HepG2 (cell line): ENCODE results near the gene MICB. TPM values are rescaled to one million over a fixed set of nuclear protein-coding genes. Genes with fewer than 3 reads are reported as not detected.

ENCODE experiments used
- AFF4 ChIP-seq: sonication (generic); formaldehyde crosslinking; IDR thresholded peaks from 2 replicates; pipeline ENCODE4 v1.4.0; 2020; ENCODE audit warnings: missing genetic modification reagents
- ASH2L ChIP-seq: fragments of 300-600, 200-600 bp; sonication (generic); IDR thresholded peaks from 2 replicates; pipeline ENCODE4 v1.7.0; 2017; ENCODE audit warnings: low read depth, mild to moderate bottlenecking, moderate library complexity, mixed read lengths, low read length; ENCODE audit not compliant: insufficient read length
- ATF5 ChIP-seq: sonication (generic); formaldehyde crosslinking; IDR thresholded peaks from 2 replicates; pipeline ENCODE4 v1.4.0; 2020; ENCODE audit warnings: mild to moderate bottlenecking, low read depth, missing genetic modification reagents
- DBP ChIP-seq: sonication (generic); formaldehyde crosslinking; IDR thresholded peaks from 2 replicates; pipeline ENCODE4 v1.4.0; 2020; ENCODE audit warnings: missing genetic modification reagents; ENCODE audit errors: not compliant biosample characterization
- GPN1 ChIP-seq: sonication (generic); formaldehyde crosslinking; IDR thresholded peaks from 2 replicates; pipeline ENCODE4 v1.5.1; 2020; ENCODE audit warnings: missing genetic modification reagents, borderline replicate concordance
- HNRNPK ChIP-seq: fragments of 200-400 bp; formaldehyde crosslinking; IDR thresholded peaks from 2 replicates; pipeline ENCODE4 v1.6.1; 2018; ENCODE audit warnings: low read length, low read depth, moderate library complexity, mild to moderate bottlenecking; ENCODE audit not compliant: poor library complexity, severe bottlenecking
- MED8 ChIP-seq: sonication (generic); formaldehyde crosslinking; IDR thresholded peaks from 2 replicates; pipeline ENCODE4 v1.8.1; 2023; ENCODE audit warnings: mild to moderate bottlenecking, missing genetic modification reagents; ENCODE audit not compliant: insufficient replicate concordance
- POLR2AphosphoS2 ChIP-seq: IDR thresholded peaks from 2 replicates; pipeline ENCODE4 v1.6.1; 2011; ENCODE audit warnings: low read depth, low read length, improper control_type of control experiment
- SP1 ChIP-seq, 2 experiments: fragments of 450-650 bp in 1 of 2; sonication (generic) in 1 of 2; formaldehyde crosslinking in 1 of 2; IDR thresholded peaks; 2 replicates each; pipeline versions ENCODE4 v1.4.0 to v1.6.1; 2016 to 2020; ENCODE audit warnings: missing genetic modification reagents in 1 of 2
- UBTF ChIP-seq: sonication (generic); formaldehyde crosslinking; IDR thresholded peaks from 2 replicates; pipeline ENCODE4 v1.4.0; 2020; ENCODE audit warnings: mild to moderate bottlenecking, missing genetic modification reagents
- ZBTB7B ChIP-seq: sonication (generic); formaldehyde crosslinking; IDR thresholded peaks from 2 replicates; pipeline ENCODE4 v1.4.0; 2020; ENCODE audit warnings: missing genetic modification reagents
- ZNF232 ChIP-seq: sonication (generic); formaldehyde crosslinking; IDR thresholded peaks from 2 replicates; pipeline ENCODE4 v1.4.0; 2020; ENCODE audit warnings: missing genetic modification reagents, borderline replicate concordance
- ZNF24 ChIP-seq: fragments of 450-650 bp; IDR thresholded peaks from 2 replicates; pipeline ENCODE4 v1.6.1; 2017; ENCODE audit warnings: antibody characterized with exemption, mild to moderate bottlenecking
- ZNF329 ChIP-seq: sonication (generic); formaldehyde crosslinking; IDR thresholded peaks from 2 replicates; pipeline ENCODE4 v1.9.0; 2021; ENCODE audit warnings: low read depth, mild to moderate bottlenecking, missing genetic modification reagents
- ZNF337 ChIP-seq: sonication (generic); formaldehyde crosslinking; IDR thresholded peaks from 2 replicates; pipeline ENCODE4 v1.5.1; 2020; ENCODE audit warnings: missing genetic modification reagents, low read depth, mild to moderate bottlenecking, borderline replicate concordance
- ZNF629 ChIP-seq: sonication (generic); formaldehyde crosslinking; conservative IDR thresholded peaks from 2 replicates; pipeline ENCODE4 v1.5.0; 2020; ENCODE audit warnings: missing genetic modification reagents
- ZNF75D ChIP-seq: sonication (generic); formaldehyde crosslinking; IDR thresholded peaks from 2 replicates; pipeline ENCODE4 v1.8.1; 2023; ENCODE audit warnings: missing genetic modification reagents, mild to moderate bottlenecking, borderline replicate concordance
- ZNF781 ChIP-seq: sonication (generic); formaldehyde crosslinking; IDR thresholded peaks from 2 replicates; pipeline ENCODE4 v1.5.1; 2020; ENCODE audit warnings: borderline replicate concordance, mild to moderate bottlenecking, missing genetic modification reagents; ENCODE audit errors: not compliant biosample characterization
- polyA plus RNA-seq, 8 experiments: library from polyadenylated mRNA; depleted of rRNA in 3 of 8; stranded (reverse) in 7 of 8; unstranded in 1 of 8; fragments of >200 nt; fragmentation: Illumina TruSeq in 4 of 8; extraction: Trizol in 4 of 8; gene quantifications; 2 replicates each; pipeline versions ENCODE4 v1.2.1 to v1.2.3, GENCODE V29; 2011 to 2016; ENCODE audit warnings: low read depth in 4 of 8, missing spikeins in 1 of 8, mixed read lengths in 1 of 8; ENCODE audit not compliant: insufficient read depth in 1 of 8
- total RNA-seq, 5 experiments: library from RNA; depleted of rRNA; stranded (reverse); fragments of >200 nt; fragmentation: Illumina TruSeq; extraction: Trizol; gene quantifications; 2 replicates each; pipeline ENCODE4 v1.2.3, GENCODE V29; 2016; ENCODE audit warnings: low read depth in 1 of 5

The MICB gene
- total and polyA plus RNA-seq, 2 of the 13 experiments (the other 11 are each of a cell fraction or from before 2014, with no cell fraction given): 12.5 to 12.8 TPM

- TF ChIP-seq UBTF (CRISPR knock-in tag) (peak; percentile 92), ZNF232 (peak; percentile 76), AFF4 (CRISPR knock-in tag) (0 out of 2 replicates have a peak, but pooled peaks have one; percentile 66), HNRNPK (peak; percentile 30), GPN1 (no peak), MED8 (CRISPR knock-in tag) (peak; percentile 93), DBP (peak; percentile 84), ZNF24 (peak; percentile 48), ATF5 (CRISPR knock-in tag) (no peak), ZNF337 (CRISPR knock-in tag) (no peak), SP1 (IDR thresholded peaks at IDR 0.05) (no peak), SP1 (CRISPR knock-in tag; IDR thresholded peaks at IDR 0.05) (peak; percentile 47), ZNF629 (CRISPR knock-in tag) (peak; percentile 7; the same call in 1 of the 2 replicates), ZNF75D (CRISPR knock-in tag) (no peak; the same call in 1 of the 2 replicates), ASH2L (peak; percentile 93), ZNF781 (peak; percentile 95), POLR2AphosphoS2 (peak; percentile 83), ZBTB7B (no peak; the same call in 1 of the 2 replicates), ZNF329 (no peak; the same call in 1 of the 2 replicates)
These were observed 43.9 kb downstream of the MICB start, which contains the start of gene DDX39B (continued) for GRCh38 chr6:31541658-31542521.
